ENCODE data around the gene CDKAL1. TPM values are rescaled to one million over a fixed set of nuclear protein-coding genes. Genes with fewer than 3 reads are reported as not detected.

The CDKAL1 gene
- total and polyA plus RNA-seq, 2 donors (not counting 3 experiments of a cell fraction or from before 2014, with no cell fraction given) = 6.1 to 20.5 TPM

- dilution Hi-C loops (cut with MboI; ENCODE audit: extremely low pct_ligation_motif_present, low sequenced_read_pairs) (no loop called here), intact Hi-C loops (cut with micrococcal nuclease) (loop anchor here (10.0 kb wide), 1 partner anchor 905 kb away; no protein-coding TSS in a partner anchor)
- no TSS peak for BruUV-seq (replicated peaks)
- Histone ChIP-seq H3K9me1 (replicated peaks; ENCODE audit: control insufficient read depth, extremely low read depth, insufficient read depth, low read length) (no peaks in the 10 kb centered on the region), H2AFZ (ENCODE audit: low read depth, low read length) (no peak overlapping the region), H3K27me3 (ENCODE audit: control insufficient read depth in 2 of 2, insufficient read depth in 2 of 2, low read length in 2 of 2) (no peaks in the 10 kb centered on the region), H4K20me1 (replicated peaks; ENCODE audit: control insufficient read depth, extremely low read depth, insufficient read depth, low read length) (no peaks in the 10 kb centered on the region), H3K36me3 (ENCODE audit: control insufficient read depth in 2 of 2, extremely low read depth in 1 of 2, insufficient read depth in 2 of 2, low read length in 2 of 2) (no peaks in the 10 kb centered on the region), H3K4me3 (replicated peaks in 1 of 3; ENCODE audit: insufficient read depth in 1 of 3, low read depth in 1 of 3, low read length in 3 of 3) (no peak overlapping the region), H3K27ac (ENCODE audit: insufficient read depth, low read depth, low read length) (no peak overlapping the region), H3K9ac (replicated peaks; ENCODE audit: extremely low read depth, insufficient read depth, low read length) (no peak overlapping the region), H3K9me3 (replicated peaks; ENCODE audit: control insufficient read depth, insufficient read depth, low read length) (no peaks in the 10 kb centered on the region), H3K4me1 (ENCODE audit: control insufficient read depth, extremely low read depth, insufficient read depth, low read length) (no peaks in the 10 kb centered on the region), H3K4me2 (ENCODE audit: insufficient read depth, low read length) (no peak overlapping the region), H3K79me2 (ENCODE audit: control insufficient read depth, insufficient read depth, low read length) (no peaks in the 10 kb centered on the region)
- DNase-seq (ENCODE audit: low read depth, low spot score) (no peak), FAIRE-seq (no peak)
- POLR2A ChIA-PET = no interaction called here
- CTCF ChIA-PET = interaction anchor here (1.1 kb wide), 1 partner anchor 12 kb away, joined by 3 read pairs; no protein-coding TSS in a partner anchor
- TF ChIP-seq JUN (IDR thresholded peaks at IDR 0.05; ENCODE audit: borderline replicate concordance, insufficient read depth, insufficient read length, low read depth) (no peak), CTCF (IDR thresholded peaks at IDR 0.05; ENCODE audit: extremely low read depth in 1 of 2, insufficient read depth in 1 of 2, low read depth in 1 of 2, low read length in 2 of 2) (no peak), MYC (IDR thresholded peaks at IDR 0.05; ENCODE audit: low read depth, low read length) (no peak), POLR2A (IDR thresholded peaks at IDR 0.05; ENCODE audit: low read depth, low read length) (no peak), MAX (IDR thresholded peaks at IDR 0.05; ENCODE audit: insufficient read depth, insufficient read length) (no peak), FOS (IDR thresholded peaks at IDR 0.05; ENCODE audit: borderline replicate concordance, insufficient read depth, low read length) (no peak), GATA2 (IDR thresholded peaks at IDR 0.05; ENCODE audit: insufficient read depth, insufficient read length, low read depth, low read length) (no peak), EZH2 (IDR thresholded peaks at IDR 0.05; ENCODE audit: borderline replicate concordance, low read depth, low read length, severe bottlenecking) (no peak), POLR2AphosphoS5 (IDR thresholded peaks at IDR 0.05; ENCODE audit: insufficient read depth, low read depth, low read length) (no peak)
Measured at GRCh38 chr6:21039926-21040325, 505.7 kb downstream of the CDKAL1 start.
